ENCODE measurements around the gene HTATIP2. TPM values are rescaled to one million over a fixed set of nuclear protein-coding genes. Genes with fewer than 3 reads are reported as not detected.

Gene HTATIP2
- total and polyA plus RNA-seq, 7 donors, result 31.3 to 184 (median 54.4) TPM

DNA sequence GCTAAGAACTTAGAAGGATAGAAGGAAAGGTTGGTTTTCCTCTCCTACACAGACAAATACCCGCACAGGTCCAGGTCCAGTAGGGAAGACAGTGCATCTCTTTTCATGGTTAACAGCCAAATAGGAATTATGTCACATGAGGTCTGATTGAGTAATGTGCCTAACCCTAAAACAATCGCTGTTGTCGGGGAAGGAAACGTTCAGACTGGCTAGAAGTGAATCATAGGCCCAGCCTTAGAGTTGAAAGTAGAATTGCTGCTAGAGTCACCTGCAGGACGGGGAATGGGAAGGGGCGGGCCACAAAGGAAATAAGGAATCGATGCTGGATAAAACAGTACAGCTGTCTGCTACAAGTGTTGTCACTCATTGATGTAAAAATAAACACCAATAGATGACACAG is 12.4 kb upstream of the HTATIP2 start:
- intact Hi-C loops (cut with DNase I), result loop anchor here (5.0 to 10.0 kb wide), 2 partner anchors 399 to 406 kb away; no protein-coding TSS in a partner anchor
- no peak for ATAC-seq

DNA sequence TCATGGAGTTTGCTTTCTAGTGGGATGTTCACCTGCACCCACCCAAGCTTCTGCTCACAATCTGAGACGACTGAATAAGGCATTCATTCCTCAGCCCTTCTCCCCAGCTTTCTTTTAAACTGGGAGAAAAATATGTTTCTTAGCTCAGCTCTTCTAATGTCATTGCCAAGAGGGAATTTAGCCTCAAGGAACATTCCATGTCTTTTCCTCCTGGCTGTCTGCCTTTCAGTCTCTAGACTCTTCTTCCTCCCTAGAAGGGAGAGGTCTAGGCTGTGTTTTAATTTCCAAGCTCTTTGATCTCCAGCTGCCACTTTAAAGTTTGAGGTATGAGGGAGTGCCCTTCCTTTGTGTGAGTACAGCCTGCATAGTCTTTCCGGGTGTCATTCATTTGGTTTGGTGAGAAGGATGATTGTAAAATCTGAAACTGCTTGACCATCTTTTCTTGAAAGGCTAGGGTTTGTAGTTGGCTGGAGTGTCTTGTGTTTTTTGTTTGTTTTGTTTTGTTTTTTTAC is 11.7 kb upstream of the HTATIP2 start:
- intact Hi-C loops (cut with DNase I), result loop anchor here (5.0 to 10.0 kb wide), 2 partner anchors 400 to 407 kb away; no protein-coding TSS in a partner anchor
- no peak overlapping the region for H3K27ac ChIP-seq
- TF ChIP-seq, protein P1, sequence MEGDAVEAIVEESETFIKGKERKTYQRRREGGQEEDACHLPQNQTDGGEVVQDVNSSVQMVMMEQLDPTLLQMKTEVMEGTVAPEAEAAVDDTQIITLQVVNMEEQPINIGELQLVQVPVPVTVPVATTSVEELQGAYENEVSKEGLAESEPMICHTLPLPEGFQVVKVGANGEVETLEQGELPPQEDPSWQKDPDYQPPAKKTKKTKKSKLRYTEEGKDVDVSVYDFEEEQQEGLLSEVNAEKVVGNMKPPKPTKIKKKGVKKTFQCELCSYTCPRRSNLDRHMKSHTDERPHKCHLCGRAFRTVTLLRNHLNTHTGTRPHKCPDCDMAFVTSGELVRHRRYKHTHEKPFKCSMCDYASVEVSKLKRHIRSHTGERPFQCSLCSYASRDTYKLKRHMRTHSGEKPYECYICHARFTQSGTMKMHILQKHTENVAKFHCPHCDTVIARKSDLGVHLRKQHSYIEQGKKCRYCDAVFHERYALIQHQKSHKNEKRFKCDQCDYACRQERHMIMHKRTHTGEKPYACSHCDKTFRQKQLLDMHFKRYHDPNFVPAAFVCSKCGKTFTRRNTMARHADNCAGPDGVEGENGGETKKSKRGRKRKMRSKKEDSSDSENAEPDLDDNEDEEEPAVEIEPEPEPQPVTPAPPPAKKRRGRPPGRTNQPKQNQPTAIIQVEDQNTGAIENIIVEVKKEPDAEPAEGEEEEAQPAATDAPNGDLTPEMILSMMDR (IDR thresholded peaks at IDR 0.05), result no peak
- no peaks in the 10 kb centered on the region for H3K36me3 ChIP-seq (ENCODE audit: insufficient read depth in 1 of 2, low read depth in 1 of 2)
- ATAC-seq, result no peak
- DNase-seq, result no peak
- no peak overlapping the region for H3K4me3 ChIP-seq
- H3K27me3 ChIP-seq (ENCODE audit: insufficient read depth in 3 of 3, low read length in 2 of 3), result no peaks in the 10 kb centered on the region
- H3K9me3 ChIP-seq, result no peaks in the 10 kb centered on the region
- H3K4me1 ChIP-seq, result no peaks in the 10 kb centered on the region
- WGBS, 3 donors, result 57 to 67% (median 65%) methylated on average over 2 of the region's 2 CpGs

More for the DNA sequence above, 12.4 kb upstream of the HTATIP2 start:
- Histone ChIP-seq H3K9me3 (no peaks in the 10 kb centered on the region), H3K27me3 (ENCODE audit: insufficient read depth in 3 of 3, low read length in 2 of 3) (no peaks in the 10 kb centered on the region), H3K27ac (no peak overlapping the region), H3K4me1 (no peaks in the 10 kb centered on the region), H3K36me3 (ENCODE audit: insufficient read depth in 1 of 2, low read depth in 1 of 2) (no peaks in the 10 kb centered on the region), H3K4me3 (no peak overlapping the region)
- DNase-seq, result no peak
- TF ChIP-seq, protein P1 (IDR thresholded peaks at IDR 0.05), result no peak
- WGBS, 3 donors, result 75 to 79% (median 78%) methylated on average over 7 of the region's 7 CpGs

DNA sequence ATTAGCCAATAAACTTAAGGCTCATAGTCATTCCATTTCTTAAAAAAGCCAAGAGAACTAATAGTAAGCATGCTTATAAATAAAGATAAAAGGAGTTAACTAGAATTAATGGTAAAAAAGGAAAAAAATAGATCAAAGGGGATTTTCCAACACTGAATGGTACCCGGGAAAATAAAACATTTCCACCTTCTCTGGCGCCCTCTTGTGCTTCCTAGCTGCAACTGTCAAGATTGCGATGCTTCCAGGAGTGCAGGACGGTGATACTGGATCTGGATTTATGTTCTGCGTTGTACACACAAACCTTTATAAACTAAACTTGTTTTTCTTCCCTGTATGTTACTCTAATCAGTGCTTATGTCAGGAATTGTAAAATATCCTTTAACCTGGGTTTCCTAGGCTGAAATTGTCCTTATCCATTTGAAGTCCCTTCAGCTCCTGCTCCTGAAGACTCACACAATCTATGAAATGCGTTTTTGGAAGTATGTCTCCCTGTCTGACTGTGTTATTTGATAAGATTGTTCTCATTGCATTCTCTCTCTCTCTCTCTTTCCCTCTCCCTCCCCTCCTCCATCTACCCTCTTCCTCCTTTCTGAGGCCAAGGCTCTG is 9.6 kb upstream of the HTATIP2 start:
- ATAC-seq, result peak in 3 of 4 donors; percentile 59 to 91 (median 77)
- intact Hi-C loops (cut with DNase I), result loop anchor here (2.0 to 10.0 kb wide), 3 partner anchors 225 to 409 kb away; no protein-coding TSS in a partner anchor

DNA sequence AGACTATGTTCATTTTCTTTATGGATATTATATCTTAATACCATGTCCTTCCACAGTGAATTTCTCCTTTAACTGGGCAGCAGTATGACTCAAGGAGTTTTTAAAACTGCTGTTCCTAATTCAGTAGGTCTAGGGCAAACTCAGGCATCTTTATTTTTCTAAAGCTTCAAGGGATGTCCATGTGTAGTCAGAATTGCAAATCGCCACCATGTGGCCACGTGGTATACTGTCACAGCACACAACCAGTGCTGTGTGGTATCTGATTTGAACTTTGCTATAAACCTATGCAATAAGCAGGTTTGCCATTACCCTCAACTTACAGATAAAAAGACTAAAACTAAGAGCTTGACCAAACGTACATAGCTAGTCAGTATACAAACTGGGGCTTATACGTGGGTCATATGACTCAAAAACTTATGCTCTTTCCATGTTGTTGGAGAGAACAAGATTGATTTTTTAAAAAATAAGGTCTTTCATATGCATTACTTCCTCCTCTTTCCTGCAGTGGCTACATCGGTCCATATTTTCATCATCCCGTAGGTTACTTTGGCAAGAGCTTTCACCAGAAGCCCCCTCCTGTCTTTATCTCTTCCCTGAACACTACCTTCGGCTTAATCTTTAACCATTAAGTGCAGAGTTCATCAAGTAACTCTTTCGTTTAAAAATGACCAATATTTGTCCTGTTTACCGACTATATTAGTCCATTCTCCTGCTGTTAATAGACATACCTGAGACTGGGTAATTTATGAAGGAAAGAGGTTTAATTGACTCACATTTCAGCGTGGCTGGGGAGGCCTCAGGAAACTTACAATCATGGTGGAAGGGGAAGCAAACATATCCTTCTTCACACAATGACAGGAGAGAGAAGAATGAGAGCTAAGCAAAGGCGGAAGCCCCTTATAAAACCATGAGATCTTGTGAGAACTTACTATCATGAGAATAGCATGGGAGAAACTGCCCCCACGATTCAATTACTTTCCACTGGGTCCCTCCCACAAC is 8.0 kb upstream of the HTATIP2 start:
- Histone ChIP-seq H3K27ac (no peak overlapping the region), H3K9me3 (no peaks in the 10 kb centered on the region), H3K27me3 (ENCODE audit: insufficient read depth in 3 of 3, low read length in 2 of 3) (no peaks in the 10 kb centered on the region), H3K36me3 (ENCODE audit: insufficient read depth in 1 of 2, low read depth in 1 of 2) (no peaks in the 10 kb centered on the region), H3K4me1 (no peaks in the 10 kb centered on the region), H3K4me3 (no peak overlapping the region)
- 56 to 66% (median 59%) methylated on average over 11 to 12 of the region's 12 CpGs for WGBS, 3 donors
- peak in 3 of 4 donors; percentile 61 to 73 (median 68) for ATAC-seq
- no peak for DNase-seq
- intact Hi-C loops (cut with DNase I), result loop anchor here (2.0 to 10.0 kb wide), 2 partner anchors 227 to 411 kb away; no protein-coding TSS in a partner anchor
- TF ChIP-seq, protein P1 (IDR thresholded peaks at IDR 0.05), result peak; percentile 45

More for the DNA sequence above, 9.6 kb upstream of the HTATIP2 start:
- DNase-seq, result peak in 1 of 2 donors; percentile 15
- Histone ChIP-seq H3K4me3 (no peak overlapping the region), H3K9me3 (no peaks in the 10 kb centered on the region), H3K27me3 (ENCODE audit: insufficient read depth in 3 of 3, low read length in 2 of 3) (no peaks in the 10 kb centered on the region), H3K36me3 (ENCODE audit: insufficient read depth in 1 of 2, low read depth in 1 of 2) (no peaks in the 10 kb centered on the region), H3K27ac (no peak overlapping the region), H3K4me1 (no peaks in the 10 kb centered on the region)
- TF ChIP-seq, protein P1 (IDR thresholded peaks at IDR 0.05), result peak; percentile 80
- WGBS, 3 donors, result 11 to 14% (median 13%) methylated on average over 6 of the region's 6 CpGs

All from psoas muscle (tissue), 8 donors.